ENCODE measurements around the gene BHMT.

BHMT gene

DNA sequence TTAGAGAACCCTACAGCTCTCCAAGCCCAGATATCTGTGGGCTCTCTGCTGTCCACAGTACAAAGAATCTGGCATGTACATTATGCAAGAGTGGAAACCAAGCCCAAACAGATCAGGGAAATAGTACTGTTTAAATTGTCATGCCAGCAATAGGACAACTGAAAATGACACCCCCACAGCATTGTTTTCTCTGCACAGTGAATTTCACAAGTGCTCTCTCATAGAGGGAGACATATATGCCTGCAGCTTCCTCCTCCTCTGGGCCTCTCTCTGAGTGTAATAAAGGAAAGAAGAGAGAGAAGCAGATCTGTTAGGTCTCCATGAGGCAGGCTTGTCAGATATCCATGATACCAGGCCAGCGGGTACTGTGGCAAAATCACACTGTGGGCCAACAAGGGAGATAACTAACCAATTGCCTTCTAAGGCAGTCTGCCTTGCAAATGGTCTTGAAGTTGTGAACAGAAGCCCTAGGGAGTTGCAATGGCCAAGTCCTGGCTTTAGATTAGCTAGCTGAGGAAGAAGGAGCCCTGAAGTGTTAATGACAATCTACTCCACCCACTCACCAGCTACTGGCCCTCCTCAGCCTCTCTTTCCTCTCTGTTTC lies 69.9 kb downstream of the BHMT start:
- DNase-seq = no peak
